H54 (cell line): ENCODE measurements around the gene NCKIPSD.

Source experiments
- DNase-seq: peaks from one replicate; pipeline ENCODE4 v3.0.0; 2011; ENCODE audit warnings: low spot score, mixed read lengths; ENCODE audit not compliant: insufficient read length
- FAIRE-seq: peaks from 3 replicates; lab custom pipeline; 2011; peaks lifted over from hg19 to GRCh38; lab: Jason Lieb, UNC
- POLR2A ChIP-seq: IDR thresholded peaks from 2 replicates; pipeline ENCODE4 v1.6.1; 2011; ENCODE audit warnings: low read depth, mild to moderate bottlenecking, low read length

The NCKIPSD gene

DNA sequence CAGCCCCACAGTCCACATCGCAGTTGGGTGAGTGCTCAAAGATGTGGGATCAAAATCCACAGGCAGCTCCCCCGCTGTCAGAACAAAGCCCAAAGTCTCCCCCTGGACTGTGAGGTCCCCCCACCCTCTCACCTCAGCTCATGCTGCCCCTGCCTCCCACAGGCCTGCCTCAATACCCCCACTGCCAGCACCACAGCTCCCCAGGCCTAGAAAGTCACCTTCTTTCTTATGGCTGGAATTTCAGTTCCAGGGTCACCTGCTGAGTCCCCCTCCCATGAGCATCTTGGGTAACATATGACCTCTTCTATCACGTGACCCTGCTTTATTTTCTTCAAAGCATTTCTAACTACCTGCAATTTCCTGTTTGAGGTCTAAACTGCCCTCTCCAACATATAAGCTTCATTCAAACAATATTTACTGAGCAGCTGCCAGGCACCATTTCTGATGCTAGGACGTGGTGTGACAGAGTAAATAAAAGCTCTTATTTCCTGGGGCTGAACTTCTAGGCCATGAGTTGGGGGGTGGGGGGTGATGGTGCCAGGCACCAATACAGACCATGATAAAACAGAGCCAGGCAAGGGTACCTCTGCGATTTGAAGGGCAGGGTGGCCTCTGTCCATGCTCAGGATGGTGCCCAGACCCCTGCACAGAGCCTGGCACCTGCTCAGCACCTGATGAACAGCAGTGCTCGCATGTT is 61.7 kb downstream of the NCKIPSD start:
- FAIRE-seq, result no peak
- no peak for TF ChIP-seq POLR2A
- DNase-seq, result no peak
